DOHH2 (cell line): ENCODE measurements around the gene SMG6.

ENCODE experiments used
- CTCF ChIP-seq: fragments of 200-600 bp; sonication (generic); IDR thresholded peaks from one replicate; pipeline ENCODE4 v1.5.1; 2014; ENCODE audit warnings: antibody characterized with exemption, mild to moderate bottlenecking, low read depth, low read length; ENCODE audit not compliant: poor library complexity, severe bottlenecking
- EZH2phosphoT487 ChIP-seq: fragments of 200-600 bp; sonication (generic); IDR thresholded peaks from 2 replicates; pipeline ENCODE4 v1.6.1; 2017; ENCODE audit warnings: borderline replicate concordance, mild to moderate bottlenecking, antibody characterized with exemption, low read length, moderate library complexity, mixed read lengths

GRCh38 chr17:2212400-2212981 is 91.1 kb downstream of the SMG6 start:
- TF ChIP-seq CTCF (no peak), EZH2phosphoT487 (no peak)
